CD14-positive monocyte (primary cell): Measurements from ENCODE around the gene SORBS2. TPM values are rescaled to one million over a fixed set of nuclear protein-coding genes. Genes with fewer than 3 reads are reported as not detected.

Source experiments
- DNase-seq, 3 donors: peaks; one replicate each; pipeline ENCODE4 v3.0.0-alpha.2; 2011 to 2022
- H2AFZ ChIP-seq: 2 replicates; pipeline ENCODE4 v1.6.0; 2012; ENCODE audit warnings: mild to moderate bottlenecking, low read depth, low read length, inconsistent platforms; ENCODE audit not compliant: insufficient read depth, poor library complexity, severe bottlenecking
- H3K27ac ChIP-seq, 2 donors: 1 replicate in 1 of 2; 2 replicates in 1 of 2; pipeline ENCODE4 v1.5.1; 2012 to 2013; ENCODE audit warnings: low read length in 2 of 2, control low read depth in 1 of 2, inconsistent platforms in 1 of 2, low read depth in 1 of 2, mild to moderate bottlenecking in 1 of 2
- H3K27me3 ChIP-seq, 2 donors: one replicate each; pipeline versions ENCODE4 v1.6.0 to v1.6.1; 2011 to 2013; ENCODE audit warnings: low read length in 2 of 2; ENCODE audit not compliant: control insufficient read depth in 2 of 2, insufficient read depth in 2 of 2
- H3K36me3 ChIP-seq, 2 donors: replicated peaks in 1 of 2; 1 replicate in 1 of 2; 2 replicates in 1 of 2; pipeline versions ENCODE4 v1.5.1 to v1.6.1; 2012 to 2013; ENCODE audit warnings: low read length in 2 of 2, control low read depth in 1 of 2, inconsistent platforms in 1 of 2, mild to moderate bottlenecking in 1 of 2; ENCODE audit not compliant: insufficient read depth in 2 of 2, control insufficient read depth in 1 of 2
- H3K4me1 ChIP-seq, 2 donors: 1 replicate in 1 of 2; 2 replicates in 1 of 2; pipeline versions ENCODE4 v1.5.1 to v1.6.1; 2012 to 2013; ENCODE audit warnings: low read length in 2 of 2, control low read depth in 1 of 2, inconsistent platforms in 1 of 2, mild to moderate bottlenecking in 1 of 2, moderate library complexity in 1 of 2; ENCODE audit not compliant: insufficient read depth in 2 of 2, control insufficient read depth in 1 of 2
- H3K4me2 ChIP-seq: replicated peaks from 2 replicates; pipeline ENCODE3; 2012; ENCODE audit warnings: low read length, moderate library complexity, mild to moderate bottlenecking; ENCODE audit not compliant: poor library complexity, severe bottlenecking; ENCODE audit errors: extremely low read depth
- H3K4me3 ChIP-seq, 3 experiments: fragments of 200-600 bp in 1 of 3; sonication (generic) in 1 of 3; replicated peaks in 1 of 3; 1 replicate in 2 of 3; 2 replicates in 1 of 3; pipeline ENCODE4 v1.5.1; 2011 to 2013; ENCODE audit warnings: low read length in 3 of 3, mild to moderate bottlenecking in 3 of 3, control low read depth in 2 of 3, low read depth in 2 of 3, inconsistent platforms in 1 of 3, moderate library complexity in 1 of 3
- H3K79me2 ChIP-seq: 2 replicates; pipeline ENCODE4 v1.6.0; 2012; ENCODE audit warnings: mild to moderate bottlenecking, control low read depth, inconsistent platforms, low read length, moderate library complexity; ENCODE audit not compliant: insufficient read depth
- H3K9ac ChIP-seq: 2 replicates; pipeline ENCODE4 v1.6.0; 2017; ENCODE audit warnings: low read length, mild to moderate bottlenecking; ENCODE audit not compliant: insufficient read depth, poor library complexity, severe bottlenecking
- H3K9me3 ChIP-seq, 2 donors: replicated peaks in 1 of 2; 1 replicate in 1 of 2; 2 replicates in 1 of 2; pipeline versions ENCODE4 v1.5.1 to v1.6.1; 2012 to 2013; ENCODE audit warnings: low read length in 2 of 2, control low read depth in 1 of 2; ENCODE audit not compliant: control insufficient read depth in 1 of 2, insufficient read depth in 1 of 2
- H4K20me1 ChIP-seq: 2 replicates; pipeline ENCODE4 v1.6.0; 2012; ENCODE audit warnings: mild to moderate bottlenecking, low read length, control low read depth, moderate library complexity; ENCODE audit not compliant: insufficient read depth
- H3K27ac Mint-ChIP-seq, 7 donors: one replicate each; pipeline ENCODE4 v1.8.0; 2020; ENCODE audit warnings: mild to moderate bottlenecking in 7 of 7, mixed read lengths in 7 of 7, moderate library complexity in 6 of 7, inconsistent platforms in 2 of 7
- H3K27me3 Mint-ChIP-seq, 3 donors: one replicate each; pipeline ENCODE4 v1.8.0; 2021 to 2022; ENCODE audit warnings: low read depth in 3 of 3, mild to moderate bottlenecking in 3 of 3, mixed read lengths in 3 of 3, moderate library complexity in 3 of 3, inconsistent platforms in 1 of 3
- H3K36me3 Mint-ChIP-seq, 2 donors: one replicate each; pipeline ENCODE4 v1.8.0; 2020; ENCODE audit warnings: mixed read lengths in 2 of 2, inconsistent platforms in 1 of 2, mild to moderate bottlenecking in 1 of 2
- H3K4me1 Mint-ChIP-seq: one replicate; pipeline ENCODE4 v1.8.0; 2020; ENCODE audit warnings: mild to moderate bottlenecking, mixed read lengths
- H3K4me3 Mint-ChIP-seq, 2 donors: one replicate each; pipeline ENCODE4 v1.8.0; 2020; ENCODE audit warnings: mild to moderate bottlenecking in 2 of 2, mixed read lengths in 2 of 2, moderate library complexity in 1 of 2
- H3K9me3 Mint-ChIP-seq, 7 donors: one replicate each; pipeline ENCODE4 v1.8.0; 2020 to 2022; ENCODE audit warnings: mixed read lengths in 7 of 7, mild to moderate bottlenecking in 6 of 7, moderate library complexity in 6 of 7, inconsistent platforms in 2 of 7
- CTCF ChIP-seq: fragments of 200-600 bp; IDR thresholded peaks from one replicate; pipeline ENCODE4 v1.8.0; 2022; ENCODE audit warnings: antibody characterized with exemption, mild to moderate bottlenecking
- WGBS: methylation state at CpG from one replicate; pipeline ENCODE4 v1.1.5; 2013; ENCODE audit warnings: missing lambda C conversion rate; ENCODE audit not compliant: insufficient coverage; 5-methylcytosine and 5-hydroxymethylcytosine counted together
- intact Hi-C, 2 donors: fragments of 100-400 bp; cut with micrococcal nuclease; formaldehyde crosslinking; loops; one replicate each; pipeline versions ENCODE4 v1.15.0 to v1.15.1; 2023
- polyA plus RNA-seq, 3 donors: library from polyadenylated mRNA; depleted of rRNA in 1 of 3; unstranded in 2 of 3; stranded (reverse) in 1 of 3; fragments of 300-500 nt in 2 of 3; fragments of >200 nt in 1 of 3; fragmentation: Illumina TruSeq in 2 of 3; gene quantifications; 1 replicate in 2 of 3; 2 replicates in 1 of 3; pipeline ENCODE4 v1.2.3, GENCODE V29; 2012 to 2021

SORBS2 gene
- polyA plus RNA-seq, 3 donors, result not detected

- H3K27ac Mint-ChIP-seq, result no peak overlapping the region
- Histone ChIP-seq H2AFZ (no peak overlapping the region), H3K4me3 (no peak overlapping the region), H3K36me3 (no peaks in the 10 kb centered on the region), H3K9ac (no peak overlapping the region), H3K79me2 (no peaks in the 10 kb centered on the region), H3K9me3 (no peaks in the 10 kb centered on the region), H3K27ac (no peak overlapping the region), H3K27me3 (no peaks in the 10 kb centered on the region), H3K4me2 (no peak overlapping the region), H3K4me1 (no peaks in the 10 kb centered on the region), H4K20me1 (no peaks in the 10 kb centered on the region)
- peaks cover 0 to 3% (median 0%) of the 10 kb centered on the region in 7 donors for H3K9me3 Mint-ChIP-seq
- TF ChIP-seq CTCF, result no peak
- intact Hi-C loops, result no loop called here
- H3K4me1 Mint-ChIP-seq, result no peaks in the 10 kb centered on the region
- no peak for DNase-seq
- H3K36me3 Mint-ChIP-seq, result no peaks in the 10 kb centered on the region
- no peaks in the 10 kb centered on the region for H3K27me3 Mint-ChIP-seq
- whole genome bisulfite sequencing, result no CpG with 5 or more reads among the region's 2 CpGs
- no peak overlapping the region for H3K4me3 Mint-ChIP-seq
Observed at GRCh38 chr4:185840201-185840600, 28.2 kb upstream of the SORBS2 start.

- H2AFZ ChIP-seq, result no peak overlapping the region
- Mint-ChIP-seq H3K9me3 (peaks cover 0 to 3% (median 0%) of the 10 kb centered on the region in 7 donors), H3K27ac (no peak overlapping the region), H3K4me1 (no peaks in the 10 kb centered on the region), H3K27me3 (no peaks in the 10 kb centered on the region), H3K4me3 (no peak overlapping the region), H3K36me3 (no peaks in the 10 kb centered on the region)
- no peak for TF ChIP-seq CTCF
- no peaks in the 10 kb centered on the region for H3K36me3 ChIP-seq
- no peaks in the 10 kb centered on the region for H3K4me1 ChIP-seq
- H3K27ac ChIP-seq, result no peak overlapping the region
- no peaks in the 10 kb centered on the region for H3K9me3 ChIP-seq
- H3K79me2 ChIP-seq, result no peaks in the 10 kb centered on the region
- H3K27me3 ChIP-seq, result no peaks in the 10 kb centered on the region
- DNase-seq, result no peak
- WGBS, result 90% methylated on average over 5 of the region's 6 CpGs
- no peak overlapping the region for H3K4me2 ChIP-seq
- no peak overlapping the region for H3K4me3 ChIP-seq
- intact Hi-C loops, result no loop called here
- H3K9ac ChIP-seq, result no peak overlapping the region
- no peaks in the 10 kb centered on the region for H4K20me1 ChIP-seq
Observed at GRCh38 chr4:185839770-185840169, 27.8 kb upstream of the SORBS2 start.
